Stimulated activated CD4-positive, alpha-beta T cell treated with anti-CD3 and anti-CD28 coated beads, Interleukin-4, amount 100 ng/mL, for 1 hour (primary cell): ENCODE data around the gene FBXL5.
A peak's percentile ranks its signal among the peaks of the same experiment; 100 is the strongest.

Experiments
- DNase-seq: peaks from one replicate; pipeline ENCODE4 v3.0.0-alpha.2; 2020

Gene FBXL5

GRCh38 chr4:15676899-15677298, 21.7 kb upstream of the FBXL5 start:
- DNase-seq = no peak

DNA sequence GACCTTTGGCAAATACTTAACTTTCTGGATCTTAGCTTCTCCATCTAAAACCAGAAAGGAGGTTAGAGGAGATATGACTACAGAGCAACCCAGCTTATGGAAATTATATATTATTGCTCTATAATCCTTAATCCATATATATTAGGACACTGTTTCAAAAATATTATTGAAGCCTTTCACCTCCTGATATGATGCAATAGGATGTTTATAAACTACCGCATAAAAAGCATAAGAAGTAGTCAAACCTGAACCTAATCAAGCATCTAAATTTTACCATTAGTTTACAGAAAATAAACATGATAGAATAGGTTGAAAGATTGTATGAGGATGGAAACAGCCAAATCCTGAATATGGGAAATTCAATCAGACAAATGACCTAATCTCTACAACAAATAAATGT, 20.9 kb upstream of the FBXL5 start:
- DNase-seq = no peak

GRCh38 chr4:15675356-15675755, 20.2 kb upstream of the FBXL5 start:
- no peak for DNase-seq

DNA sequence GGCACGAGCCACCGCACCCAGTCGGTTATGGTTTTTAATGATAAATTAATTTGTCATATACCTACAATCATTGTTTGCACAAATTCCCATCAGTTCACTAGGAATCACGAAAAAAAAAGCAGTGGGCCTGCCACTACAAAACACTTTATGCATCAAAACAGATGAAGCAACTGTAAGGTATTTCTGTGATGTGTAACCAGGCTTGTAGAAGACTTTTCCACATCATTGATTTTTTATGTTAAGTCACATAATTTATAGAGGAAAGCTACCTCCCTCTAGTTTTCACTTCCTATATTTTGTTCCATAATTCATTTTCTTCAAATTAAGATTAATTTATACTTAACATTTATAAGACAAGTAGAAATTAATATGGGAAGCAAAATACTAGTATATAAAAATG, 19.8 kb upstream of the FBXL5 start:
- DNase-seq = no peak

GRCh38 chr4:15674046-15674445, 18.9 kb upstream of the FBXL5 start:
- no peak for DNase-seq

- DNase-seq = no peak
These were observed 18.2 kb upstream of the FBXL5 start for GRCh38 chr4:15673337-15673736.

DNA sequence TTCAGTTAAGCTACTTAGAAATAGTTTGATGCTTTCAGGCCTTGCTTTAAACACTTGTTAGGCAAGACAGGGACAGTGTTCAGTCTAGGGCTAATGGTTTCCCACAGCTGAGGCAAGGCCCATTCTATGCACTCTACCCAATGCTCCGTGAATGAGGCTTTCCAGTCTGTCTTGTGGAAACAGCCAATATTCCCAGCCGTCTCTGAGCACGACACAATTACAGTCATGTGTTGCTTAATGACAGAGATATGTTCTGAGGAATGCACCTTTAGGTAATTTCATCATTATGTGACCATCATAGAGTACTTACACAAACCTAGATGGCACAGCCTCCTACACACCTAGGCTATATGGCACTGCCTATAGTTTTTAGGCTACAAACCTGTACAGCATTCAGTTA, 16.9 kb upstream of the FBXL5 start:
- no peak for DNase-seq

GRCh38 chr4:15670576-15670975, 15.4 kb upstream of the FBXL5 start:
- no peak for DNase-seq

- DNase-seq = no peak
These were observed 13.6 kb upstream of the FBXL5 start for GRCh38 chr4:15668566-15669435.

DNA sequence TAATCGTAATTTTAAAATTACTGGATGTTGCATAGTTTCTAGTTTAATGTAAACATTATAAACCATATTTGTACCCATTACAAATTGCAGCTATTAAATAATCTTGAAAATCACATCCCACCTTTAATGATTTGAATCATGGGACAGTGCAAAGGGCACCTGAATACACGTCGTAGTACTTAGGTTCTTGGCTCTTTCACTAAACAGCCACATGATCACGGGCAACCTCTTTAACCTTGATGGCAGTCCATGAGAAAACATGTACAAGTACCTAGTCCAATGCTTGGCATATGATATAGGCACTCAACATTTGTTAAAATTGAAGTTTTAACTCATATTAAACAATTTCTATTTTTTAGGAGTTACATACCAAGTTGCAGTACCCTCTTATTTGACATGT, 11.8 kb upstream of the FBXL5 start:
- no peak for DNase-seq

DNA sequence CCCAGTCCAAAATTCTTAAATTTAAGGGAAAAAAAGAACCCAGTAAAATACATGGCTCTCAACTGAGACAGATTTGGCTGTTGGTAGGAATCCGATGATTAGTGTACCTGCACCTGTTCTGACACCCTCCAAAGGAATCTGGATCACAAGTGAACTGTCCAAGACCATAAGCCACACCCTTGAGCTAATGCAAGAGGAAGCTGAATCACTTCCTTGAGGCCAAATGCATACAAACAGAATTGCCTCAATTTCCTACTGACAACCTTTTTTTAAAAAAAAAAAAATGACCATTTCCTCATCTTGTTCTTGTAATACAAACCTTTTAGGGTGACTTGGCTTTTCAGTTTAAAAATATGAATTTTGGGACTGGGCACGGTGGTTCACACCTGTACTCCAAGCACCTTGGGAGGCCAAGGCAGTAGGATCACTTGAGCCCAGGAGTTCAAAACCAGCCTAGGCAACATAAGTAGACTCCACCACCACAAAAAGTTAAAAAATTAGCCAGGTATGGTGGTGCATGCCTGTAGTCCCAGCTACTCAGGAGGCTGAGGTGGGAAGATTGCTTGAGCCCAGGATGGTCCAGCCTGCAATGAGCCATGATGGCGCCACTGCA, 10.7 kb upstream of the FBXL5 start:
- DNase-seq = no peak

DNA sequence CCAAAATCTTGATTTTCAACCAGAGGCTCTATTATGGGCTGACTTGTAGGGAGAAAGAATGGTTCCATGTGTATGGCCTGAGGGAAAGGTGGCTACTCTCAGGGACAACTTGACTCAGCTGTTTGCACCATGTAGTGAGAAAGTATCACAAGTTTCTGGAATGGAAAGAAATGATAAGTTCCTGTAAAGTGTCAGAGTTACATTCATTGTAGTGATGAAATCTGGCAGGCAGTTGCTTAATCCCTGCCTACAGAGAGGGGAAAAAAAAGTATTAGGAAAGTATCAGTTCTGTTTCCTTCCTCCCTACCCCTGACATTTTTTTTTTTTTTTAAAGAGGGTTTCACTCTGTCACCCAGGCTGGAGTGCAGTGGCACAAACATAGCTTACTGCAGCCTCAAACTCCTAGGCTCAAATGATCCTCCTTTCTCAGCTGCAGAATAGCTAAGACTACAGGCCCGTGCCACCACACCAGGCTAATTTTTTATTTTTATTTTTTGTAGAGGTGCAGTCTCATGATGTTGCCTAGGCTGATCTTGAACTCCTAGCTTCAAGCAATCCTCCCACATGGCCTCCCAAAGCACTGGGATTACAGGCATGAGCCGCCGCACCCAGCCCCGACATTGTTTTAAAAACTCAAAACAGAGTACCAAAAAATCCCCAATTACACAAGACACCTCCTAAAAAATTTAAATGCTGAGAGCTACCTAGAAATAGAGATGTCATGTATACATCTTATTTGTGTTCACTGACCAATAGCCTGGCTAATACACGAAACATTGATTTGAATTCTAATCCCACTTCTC, 4.8 kb upstream of the FBXL5 start:
- no peak for DNase-seq

DNA sequence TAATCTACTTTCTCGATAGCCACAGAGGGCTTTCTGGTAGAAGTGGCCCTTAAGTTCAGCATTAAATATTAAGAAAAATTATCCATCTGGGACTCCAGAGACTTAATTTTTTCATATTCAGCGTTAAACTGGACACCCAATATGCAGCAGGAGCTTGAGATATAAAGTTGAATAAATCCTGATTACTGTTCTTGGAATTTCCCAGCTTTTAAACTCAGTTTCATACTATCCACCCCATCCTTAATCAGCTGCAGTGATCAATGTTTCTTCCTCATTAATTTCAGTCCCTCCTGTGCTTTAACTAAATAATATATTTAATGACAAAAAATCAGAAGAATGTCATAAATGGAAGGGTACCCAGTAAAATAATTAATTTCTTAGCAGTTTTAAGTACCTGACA, 3.6 kb upstream of the FBXL5 start:
- DNase-seq = no peak

DNA sequence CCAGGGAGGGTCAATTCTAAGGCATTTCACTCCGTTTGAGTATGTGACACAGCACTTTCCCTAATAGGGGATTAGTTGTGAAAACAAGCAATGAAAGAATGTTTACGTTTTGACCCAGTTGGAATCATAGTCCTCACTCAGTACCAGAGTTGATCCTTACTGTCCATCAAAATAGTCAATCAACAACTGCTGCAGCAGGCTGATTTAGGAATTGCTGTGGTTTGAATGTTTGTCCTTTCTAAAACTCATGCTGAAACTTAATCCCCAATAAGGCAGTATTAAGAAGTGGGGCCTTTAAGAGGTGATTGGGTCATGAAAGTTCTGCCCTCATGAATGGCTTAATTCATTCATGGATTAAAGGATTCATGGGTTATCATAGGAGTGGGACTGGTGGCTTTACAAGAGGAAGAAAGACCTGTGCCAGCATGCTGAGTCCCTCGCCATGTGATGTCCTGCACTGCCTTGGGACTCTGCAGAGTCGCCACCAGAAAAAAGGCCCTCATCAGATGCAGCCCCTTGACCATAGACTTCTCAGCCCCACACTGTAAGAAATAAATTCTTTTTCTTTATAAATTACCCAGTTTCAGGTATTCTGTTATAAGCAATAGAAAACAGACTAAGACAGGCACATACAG, 3.1 kb upstream of the FBXL5 start:
- no peak for DNase-seq

GRCh38 chr4:15657366-15657765, 2.2 kb upstream of the FBXL5 start:
- no peak for DNase-seq

DNA sequence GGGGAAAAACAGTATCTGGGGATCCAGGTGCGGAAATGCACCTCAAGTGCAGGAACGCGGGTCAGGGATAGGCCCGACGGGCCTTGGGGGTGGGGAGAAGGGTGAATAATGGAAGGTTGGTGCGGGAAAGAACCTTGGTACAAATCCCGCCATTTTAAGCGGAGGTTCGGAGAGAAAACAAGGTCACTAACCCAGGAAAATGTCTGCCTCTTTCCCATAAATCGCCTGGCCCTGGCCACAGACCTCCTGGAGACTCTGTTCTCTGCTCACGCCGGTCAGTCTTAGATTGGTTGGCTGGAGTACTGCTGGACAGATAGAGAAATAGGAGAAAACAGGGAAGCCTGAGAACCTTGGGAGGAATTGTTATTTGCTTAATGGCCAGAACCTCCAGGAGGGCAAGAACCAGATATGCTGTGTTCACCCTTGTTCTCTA, 897 bp upstream of the FBXL5 start:
- DNase-seq = no peak

DNA sequence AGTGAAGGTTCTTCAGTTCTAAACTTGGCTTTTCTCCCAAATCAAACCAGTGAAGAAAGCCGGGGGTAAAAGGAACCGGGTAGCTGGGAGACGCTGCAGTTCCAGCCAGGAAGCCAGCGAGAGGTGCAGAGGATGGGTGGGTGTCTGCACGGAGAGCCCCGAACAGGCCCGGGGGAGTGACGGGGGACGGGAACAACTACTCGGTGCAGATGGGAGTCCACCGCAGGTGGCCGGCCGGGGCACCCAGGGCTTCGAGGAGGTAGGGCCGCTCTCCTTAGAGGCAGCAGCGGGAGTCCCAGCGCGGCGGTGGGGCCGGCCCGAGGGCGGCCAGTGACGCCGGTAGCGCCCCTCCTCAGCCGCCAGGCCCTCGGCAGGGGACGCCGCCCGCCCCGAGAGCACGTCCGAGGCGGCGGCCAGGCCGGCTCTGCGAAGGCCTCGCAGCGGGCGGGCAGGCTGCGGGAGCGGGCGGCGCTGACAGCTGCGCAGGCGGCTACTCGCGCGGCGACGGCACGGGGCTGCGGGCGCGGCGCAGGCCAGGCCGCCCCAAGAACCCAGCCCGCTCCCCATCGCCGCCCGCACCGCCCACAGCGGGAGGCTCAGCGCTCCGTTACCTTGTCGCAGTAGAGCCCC, 449 bp downstream of the FBXL5 start:
- DNase-seq = peak; percentile 37

- no peak for DNase-seq
These were observed 1.1 kb downstream of the FBXL5 start for GRCh38 chr4:15653864-15654592.

DNA sequence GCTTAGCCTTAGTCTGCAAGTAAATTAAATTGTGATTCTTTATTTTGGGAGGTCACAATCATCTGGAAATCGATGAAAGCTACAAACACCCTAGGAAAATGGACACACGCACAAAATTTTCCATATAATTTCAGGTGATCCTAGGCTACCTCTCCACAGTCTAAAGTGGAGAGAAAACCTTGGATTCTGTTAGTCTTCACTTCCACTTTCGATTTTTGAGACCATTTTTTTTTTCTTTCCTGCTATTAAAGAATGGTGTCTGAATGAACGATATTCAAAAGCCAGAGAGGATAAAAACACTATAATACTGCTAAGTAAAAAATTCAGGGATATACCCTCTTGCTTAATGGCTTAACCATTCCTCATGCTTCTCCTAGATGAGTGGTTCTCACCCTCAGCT, 1.7 kb downstream of the FBXL5 start:
- DNase-seq = no peak

DNA sequence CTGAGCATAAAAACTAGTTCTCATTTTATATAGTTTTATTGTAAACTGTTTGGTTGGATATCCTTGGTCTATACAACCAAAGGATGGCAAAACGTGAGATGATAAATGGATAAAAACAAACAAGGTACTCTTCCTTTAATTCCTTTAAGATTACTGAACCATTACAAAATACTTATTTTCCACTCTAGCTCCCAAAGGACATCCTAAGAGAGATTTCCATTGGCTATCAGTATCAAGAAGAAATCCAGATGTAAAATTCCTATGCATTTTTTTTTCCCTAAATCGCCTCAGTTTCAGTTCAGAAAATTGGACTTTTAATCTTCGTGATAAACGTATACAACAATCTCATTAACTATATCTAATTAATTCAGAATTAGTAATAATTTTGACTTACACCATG, 2.3 kb downstream of the FBXL5 start:
- DNase-seq = no peak

DNA sequence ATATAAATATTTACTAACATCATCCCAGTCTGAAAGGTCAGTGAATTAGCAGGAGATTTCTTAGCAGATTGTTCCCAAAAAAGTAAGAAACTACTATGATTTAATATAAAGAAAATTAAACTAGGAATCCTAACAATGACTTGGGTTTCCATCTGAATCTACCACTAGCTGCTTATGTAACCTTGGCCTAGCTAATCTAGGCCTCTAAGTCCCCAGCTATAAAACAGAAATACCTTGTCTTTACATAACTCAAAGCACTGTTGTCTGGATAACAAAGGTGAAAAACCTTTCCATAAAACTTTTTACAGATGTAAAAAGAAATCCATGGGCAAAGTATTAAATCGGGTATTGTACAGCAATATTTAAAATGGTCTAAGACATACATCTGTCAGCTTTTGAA, 3.0 kb downstream of the FBXL5 start:
- DNase-seq = no peak

GRCh38 chr4:15651676-15652075, 3.5 kb downstream of the FBXL5 start:
- DNase-seq = no peak
